ENCODE data around the gene RIMS1. TPM values are rescaled to one million over a fixed set of nuclear protein-coding genes. Genes with fewer than 3 reads are reported as not detected.

The RIMS1 gene
- total RNA-seq, 3 donors from 2014 or later, result 0.53 to 2.2 TPM; not detected in 1

- ATAC-seq, result no peak
- TF ChIP-seq CTCF (IDR thresholded peaks at IDR 0.05), result no peak
- H3K4me1 ChIP-seq (ENCODE audit: low read depth), result no peaks in the 10 kb centered on the region
- intact Hi-C loops (cut with DNase I, micrococcal nuclease), result no loop called here
- no peak overlapping the region for H3K4me3 ChIP-seq
- H3K9me3 ChIP-seq, result no peaks in the 10 kb centered on the region
- DNase-seq, result no peak
- H3K36me3 ChIP-seq (ENCODE audit: low read depth), result no peaks in the 10 kb centered on the region
Observed at GRCh38 chr6:72422171-72422570, 535.8 kb downstream of the RIMS1 start.

GRCh38 chr6:72424476-72424875, 538.1 kb downstream of the RIMS1 start:
- no peak for TF ChIP-seq CTCF (IDR thresholded peaks at IDR 0.05)
- intact Hi-C loops (cut with DNase I, micrococcal nuclease), result no loop called here
- Histone ChIP-seq H3K4me1 (ENCODE audit: low read depth) (no peaks in the 10 kb centered on the region), H3K4me3 (no peak overlapping the region), H3K36me3 (ENCODE audit: low read depth) (no peaks in the 10 kb centered on the region), H3K9me3 (no peaks in the 10 kb centered on the region)
- no peak for ATAC-seq
- no peak for DNase-seq

GRCh38 chr6:72425003-72425681, 538.8 kb downstream of the RIMS1 start:
- DNase-seq, result no peak
- Histone ChIP-seq H3K9me3 (no peaks in the 10 kb centered on the region), H3K4me3 (no peak overlapping the region), H3K4me1 (ENCODE audit: low read depth) (no peaks in the 10 kb centered on the region), H3K36me3 (ENCODE audit: low read depth) (no peaks in the 10 kb centered on the region)
- ATAC-seq, result no peak
- intact Hi-C loops (cut with DNase I, micrococcal nuclease), result no loop called here
- TF ChIP-seq CTCF (IDR thresholded peaks at IDR 0.05), result no peak

GRCh38 chr6:72440611-72441010, 554.3 kb downstream of the RIMS1 start:
- H3K9me3 ChIP-seq, result no peaks in the 10 kb centered on the region
- no peaks in the 10 kb centered on the region for H3K36me3 ChIP-seq (ENCODE audit: low read depth)
- H3K4me3 ChIP-seq, result no peak overlapping the region
- TF ChIP-seq CTCF (IDR thresholded peaks at IDR 0.05), result no peak
- intact Hi-C loops (cut with DNase I, micrococcal nuclease), result no loop called here
- H3K4me1 ChIP-seq (ENCODE audit: low read depth), result no peaks in the 10 kb centered on the region
- ATAC-seq, result no peak
- no peak for DNase-seq

GRCh38 chr6:72446430-72446829, 560.1 kb downstream of the RIMS1 start:
- Histone ChIP-seq H3K4me3 (no peak overlapping the region), H3K36me3 (ENCODE audit: low read depth) (no peaks in the 10 kb centered on the region), H3K4me1 (ENCODE audit: low read depth) (no peaks in the 10 kb centered on the region), H3K9me3 (no peaks in the 10 kb centered on the region)
- intact Hi-C loops (cut with DNase I, micrococcal nuclease), result no loop called here
- no peak for DNase-seq
- no peak for TF ChIP-seq CTCF (IDR thresholded peaks at IDR 0.05)
- no peak for ATAC-seq
